ENCODE results near the gene HYI.

- TF ChIP-seq, protein P1, sequence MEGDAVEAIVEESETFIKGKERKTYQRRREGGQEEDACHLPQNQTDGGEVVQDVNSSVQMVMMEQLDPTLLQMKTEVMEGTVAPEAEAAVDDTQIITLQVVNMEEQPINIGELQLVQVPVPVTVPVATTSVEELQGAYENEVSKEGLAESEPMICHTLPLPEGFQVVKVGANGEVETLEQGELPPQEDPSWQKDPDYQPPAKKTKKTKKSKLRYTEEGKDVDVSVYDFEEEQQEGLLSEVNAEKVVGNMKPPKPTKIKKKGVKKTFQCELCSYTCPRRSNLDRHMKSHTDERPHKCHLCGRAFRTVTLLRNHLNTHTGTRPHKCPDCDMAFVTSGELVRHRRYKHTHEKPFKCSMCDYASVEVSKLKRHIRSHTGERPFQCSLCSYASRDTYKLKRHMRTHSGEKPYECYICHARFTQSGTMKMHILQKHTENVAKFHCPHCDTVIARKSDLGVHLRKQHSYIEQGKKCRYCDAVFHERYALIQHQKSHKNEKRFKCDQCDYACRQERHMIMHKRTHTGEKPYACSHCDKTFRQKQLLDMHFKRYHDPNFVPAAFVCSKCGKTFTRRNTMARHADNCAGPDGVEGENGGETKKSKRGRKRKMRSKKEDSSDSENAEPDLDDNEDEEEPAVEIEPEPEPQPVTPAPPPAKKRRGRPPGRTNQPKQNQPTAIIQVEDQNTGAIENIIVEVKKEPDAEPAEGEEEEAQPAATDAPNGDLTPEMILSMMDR (IDR thresholded peaks at IDR 0.05) = no peak
- TF ChIP-seq POLR2A (IDR thresholded peaks at IDR 0.05) = no peak
Measured at GRCh38 chr1:43492826-43493225, 39.1 kb upstream of the HYI start.

Measured in lower leg skin (tissue), 3 donors.